ENCODE measurements around the gene HSPB1. TPM values are rescaled to one million over a fixed set of nuclear protein-coding genes. Genes with fewer than 3 reads are reported as not detected.

Gene HSPB1
- total and polyA plus RNA-seq, 2 experiments from 2014 or later: 48.1 to 437 TPM

GRCh38 chr7:76291351-76292212 lies 10.9 kb upstream of the HSPB1 start:
- Mint-ChIP-seq H3K9me3 (no peaks in the 10 kb centered on the region), H3K36me3 (ENCODE audit: low read depth) (no peaks in the 10 kb centered on the region), H3K27ac (peak overlapping the region; percentile 78), H3K4me1 (peaks cover 37% of the 10 kb centered on the region), H3K4me3 (peak overlapping the region; percentile 45; the same call in 2 of the 3 replicates), H3K27me3 (ENCODE audit: insufficient read depth, low read depth, poor library complexity) (peaks cover 38% of the 10 kb centered on the region)
- no peak overlapping the region for H3K27ac ChIP-seq (ENCODE audit: low read depth)
- H3K79me2 ChIP-seq (replicated peaks; ENCODE audit: insufficient read depth): no peaks in the 10 kb centered on the region
- no peaks in the 10 kb centered on the region for H4K20me1 ChIP-seq (replicated peaks; ENCODE audit: insufficient read depth)
- peak overlapping the region; percentile 32; the same call in 1 of the 2 replicates for H3K4me3 ChIP-seq
- DNase-seq (ENCODE audit: low spot score) (peak; percentile 96), ATAC-seq (peak; percentile 79)
- peaks cover 12% of the 10 kb centered on the region; the same call in 1 of the 2 replicates for H3F3A ChIP-seq (replicated peaks; ENCODE audit: low read depth)
- H3K9me2 ChIP-seq (ENCODE audit: insufficient read depth): no peaks in the 10 kb centered on the region
- H2AFZ ChIP-seq: peak overlapping the region; percentile 93; the same call in 1 of the 2 replicates
- peak; percentile 25; the same call in 1 of the 2 replicates for TF ChIP-seq POLR2AphosphoS5 (IDR thresholded peaks at IDR 0.05; ENCODE audit: low read depth)
- no peak for TF ChIP-seq ZNF331 (CRISPR knock-in tag; IDR thresholded peaks at IDR 0.05; ENCODE audit: low read depth)
- TF ChIP-seq CTCF (conservative IDR thresholded peaks at IDR 0.05; ENCODE audit: low read depth in 2 of 2): peak; percentile 96 to 99
- peak; percentile 38; the same call in 1 of the 2 replicates for TF ChIP-seq CREB1 (CRISPR knock-in tag; IDR thresholded peaks at IDR 0.05; ENCODE audit: low read depth)
- no peaks in the 10 kb centered on the region; the same call in 1 of the 2 replicates for H3K27me3 ChIP-seq (ENCODE audit: insufficient read depth)
- no peaks in the 10 kb centered on the region for H3K36me3 ChIP-seq (ENCODE audit: insufficient read depth)
- H3K4me1 ChIP-seq (ENCODE audit: insufficient read depth): peaks cover 23% of the 10 kb centered on the region
- peak overlapping the region; percentile 72 for H3K4me2 ChIP-seq

DNA sequence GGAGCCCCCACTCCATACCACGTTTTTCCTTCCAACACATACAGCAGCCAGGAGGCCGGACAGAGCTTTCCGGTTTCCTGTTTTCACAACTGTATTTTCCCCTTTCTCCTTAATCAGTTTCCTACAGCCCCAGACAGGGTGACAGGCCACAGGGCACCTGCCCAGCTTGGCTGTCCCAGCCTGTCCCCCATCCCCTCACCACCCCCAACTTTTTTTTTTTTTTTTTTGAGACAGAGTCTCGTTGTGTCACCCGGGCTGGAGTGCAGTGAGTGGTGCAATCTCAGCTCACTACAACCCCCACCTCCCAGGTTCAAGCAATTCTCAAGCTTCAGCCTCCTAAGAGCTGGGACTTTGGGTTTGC lies 10.3 kb upstream of the HSPB1 start:
- Mint-ChIP-seq H3K36me3 (ENCODE audit: low read depth) (no peaks in the 10 kb centered on the region), H3K4me3 (peak overlapping the region; percentile 45; the same call in 2 of the 3 replicates), H3K27ac (peak overlapping the region; percentile 78), H3K9me3 (no peaks in the 10 kb centered on the region), H3K27me3 (ENCODE audit: insufficient read depth, low read depth, poor library complexity) (peaks cover 40% of the 10 kb centered on the region), H3K4me1 (peaks cover 37% of the 10 kb centered on the region)
- no peaks in the 10 kb centered on the region for H4K20me1 ChIP-seq (replicated peaks; ENCODE audit: insufficient read depth)
- H3K27ac ChIP-seq (ENCODE audit: low read depth): no peak overlapping the region
- H3K4me3 ChIP-seq: peak overlapping the region; percentile 32; the same call in 1 of the 2 replicates
- no peaks in the 10 kb centered on the region for H3K36me3 ChIP-seq (ENCODE audit: insufficient read depth)
- H3F3A ChIP-seq (replicated peaks; ENCODE audit: low read depth): peaks cover 12% of the 10 kb centered on the region; the same call in 1 of the 2 replicates
- H3K79me2 ChIP-seq (replicated peaks; ENCODE audit: insufficient read depth): no peaks in the 10 kb centered on the region
- ATAC-seq (no peak), DNase-seq (ENCODE audit: low spot score) (no peak)
- H2AFZ ChIP-seq: peak overlapping the region; percentile 93; the same call in 1 of the 2 replicates
- no peaks in the 10 kb centered on the region for H3K9me2 ChIP-seq (ENCODE audit: insufficient read depth)
- no peaks in the 10 kb centered on the region; the same call in 1 of the 2 replicates for H3K27me3 ChIP-seq (ENCODE audit: insufficient read depth)
- peaks cover 23% of the 10 kb centered on the region for H3K4me1 ChIP-seq (ENCODE audit: insufficient read depth)
- H3K4me2 ChIP-seq: peak overlapping the region; percentile 71
- TF ChIP-seq ETS1 (IDR thresholded peaks at IDR 0.05): no peak
- TF ChIP-seq POLR2AphosphoS5 (IDR thresholded peaks at IDR 0.05; ENCODE audit: low read depth): no peak
- no peak for TF ChIP-seq ZNF331 (CRISPR knock-in tag; IDR thresholded peaks at IDR 0.05; ENCODE audit: low read depth)
- TF ChIP-seq CTCF (conservative IDR thresholded peaks at IDR 0.05; ENCODE audit: low read depth in 2 of 2): no peak
- no peak for TF ChIP-seq NANOG (IDR thresholded peaks at IDR 0.05; ENCODE audit: borderline replicate concordance)
- TF ChIP-seq ZNF462 (CRISPR knock-in tag; IDR thresholded peaks at IDR 0.05): no peak
